IMR-90 (cell line): ENCODE results near the gene CALR3.

Source experiments
- CEBPB ChIP-seq: IDR thresholded peaks from 2 replicates; pipeline ENCODE4 v1.6.1; 2012; ENCODE audit warnings: low read depth, low read length, improper control_type of control experiment
- CHD1 ChIP-seq: IDR thresholded peaks from 2 replicates; pipeline ENCODE4 v1.6.1; 2012; ENCODE audit warnings: low read depth, low read length, improper control_type of control experiment
- CTCF ChIP-seq: conservative IDR thresholded peaks from 2 replicates; pipeline ENCODE4 v1.5.1; 2012; ENCODE audit warnings: mild to moderate bottlenecking, low read depth, low read length, improper control_type of control experiment
- ELK1 ChIP-seq: fragments of 150-350 bp; IDR thresholded peaks from 2 replicates; pipeline ENCODE4 v1.6.1; 2016; ENCODE audit warnings: low read depth, mild to moderate bottlenecking, low read length, moderate library complexity, borderline replicate concordance
- FOS ChIP-seq: fragments of 150-350 bp; IDR thresholded peaks from 2 replicates; pipeline ENCODE4 v1.6.1; 2016; ENCODE audit warnings: low read depth, low read length
- MAFK ChIP-seq: IDR thresholded peaks from 2 replicates; pipeline ENCODE4 v1.6.1; 2012; ENCODE audit warnings: low read depth, low read length, improper control_type of control experiment
- MAZ ChIP-seq: IDR thresholded peaks from 2 replicates; pipeline ENCODE4 v1.6.1; 2012; ENCODE audit warnings: low read depth, mild to moderate bottlenecking, low read length, improper control_type of control experiment, moderate library complexity, borderline replicate concordance
- NFE2L2 ChIP-seq: fragments of 150-350 bp; IDR thresholded peaks from 2 replicates; pipeline ENCODE4 v1.6.1; 2016; ENCODE audit warnings: low read depth, mild to moderate bottlenecking, low read length
- POLR2A ChIP-seq: IDR thresholded peaks from 2 replicates; pipeline ENCODE4 v1.6.1; 2012; ENCODE audit warnings: mild to moderate bottlenecking, low read depth, low read length
- RAD21 ChIP-seq: IDR thresholded peaks from 2 replicates; pipeline ENCODE4 v1.6.1; 2012; ENCODE audit warnings: low read length, improper control_type of control experiment
- RFX5 ChIP-seq: IDR thresholded peaks from 2 replicates; pipeline ENCODE4 v1.8.0; 2012; ENCODE audit warnings: low read depth, mild to moderate bottlenecking, low read length, moderate library complexity
- SMC3 ChIP-seq: fragments of 150-350 bp; IDR thresholded peaks from 2 replicates; pipeline ENCODE4 v1.6.1; 2016; ENCODE audit warnings: low read depth, mild to moderate bottlenecking, antibody characterized with exemption, low read length, moderate library complexity
- USF2 ChIP-seq: fragments of 150-350 bp; IDR thresholded peaks from 2 replicates; pipeline ENCODE4 v1.6.1; 2017; ENCODE audit warnings: mild to moderate bottlenecking, antibody characterized with exemption, low read length, low read depth

GRCh38 chr19:16516923-16517610 is 21.1 kb upstream of the CALR3 start:
- TF ChIP-seq CTCF = no peak
- TF ChIP-seq RAD21 = no peak
- TF ChIP-seq MAZ = no peak
- TF ChIP-seq RFX5 = no peak
- TF ChIP-seq SMC3 = no peak
- no peak for TF ChIP-seq POLR2A
- TF ChIP-seq ELK1 = no peak
- no peak for TF ChIP-seq USF2
- TF ChIP-seq FOS = no peak
- TF ChIP-seq MAFK = no peak
- no peak for TF ChIP-seq CEBPB
- no peak for TF ChIP-seq CHD1
- no peak for TF ChIP-seq NFE2L2
